ENCODE results near the gene TOP2A.
A peak's percentile ranks its signal among the peaks of the same experiment; 100 is the strongest.

The TOP2A gene

DNA sequence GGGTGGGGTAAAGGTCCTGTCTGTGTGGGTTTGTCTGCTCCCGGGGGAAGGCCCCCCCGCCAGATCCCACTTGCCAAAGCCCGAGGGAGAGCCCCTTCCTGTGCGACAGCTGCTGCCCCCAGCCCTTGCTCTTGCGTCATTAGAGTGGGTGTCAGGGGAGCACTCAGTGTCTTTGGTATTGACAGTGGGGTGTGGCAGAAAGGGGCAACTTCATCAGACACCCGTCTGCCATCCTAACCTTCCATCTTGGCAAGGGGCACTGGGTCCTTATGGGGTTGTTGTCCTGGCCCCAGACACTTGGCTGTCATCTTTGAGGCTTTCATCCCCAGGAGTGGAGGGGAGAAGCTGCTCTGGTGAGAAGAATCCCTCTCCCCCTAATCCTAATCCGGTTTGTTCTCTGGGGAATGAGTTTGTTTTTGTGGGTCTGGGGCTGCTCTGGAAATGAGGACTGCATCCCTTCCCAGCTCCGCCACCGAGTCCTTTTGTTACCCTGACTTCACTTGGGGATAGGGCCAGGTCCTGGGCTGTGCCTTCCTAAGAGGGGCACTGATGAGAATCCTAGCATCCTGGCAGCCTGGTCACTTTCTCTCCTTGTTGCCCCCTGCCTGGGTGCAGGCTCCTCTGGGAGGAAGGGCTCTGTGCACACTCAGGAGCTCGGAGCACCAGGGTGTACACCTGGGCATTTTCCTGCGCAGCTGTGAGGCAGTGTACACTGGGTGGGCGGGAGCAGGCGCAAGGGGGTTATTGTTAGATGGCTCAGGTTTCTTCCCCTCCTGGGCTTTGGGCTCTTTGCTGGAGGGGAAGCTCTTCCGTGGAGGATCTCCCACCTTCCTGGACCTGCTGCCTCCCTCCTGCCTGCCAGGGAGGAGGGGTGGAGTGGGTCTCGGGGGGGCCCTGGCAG lies 74.2 kb downstream of the TOP2A start:
- Histone ChIP-seq H4K20me1 (ENCODE audit: insufficient read depth, low read length) (peaks cover 11% of the 10 kb centered on the region), H3K4me1 (ENCODE audit: insufficient read depth, low read length) (peaks cover 3% of the 10 kb centered on the region; the same call in 1 of the 2 replicates)
- no peak for ATAC-seq (ENCODE audit: insufficient read depth, low read depth)

DNA sequence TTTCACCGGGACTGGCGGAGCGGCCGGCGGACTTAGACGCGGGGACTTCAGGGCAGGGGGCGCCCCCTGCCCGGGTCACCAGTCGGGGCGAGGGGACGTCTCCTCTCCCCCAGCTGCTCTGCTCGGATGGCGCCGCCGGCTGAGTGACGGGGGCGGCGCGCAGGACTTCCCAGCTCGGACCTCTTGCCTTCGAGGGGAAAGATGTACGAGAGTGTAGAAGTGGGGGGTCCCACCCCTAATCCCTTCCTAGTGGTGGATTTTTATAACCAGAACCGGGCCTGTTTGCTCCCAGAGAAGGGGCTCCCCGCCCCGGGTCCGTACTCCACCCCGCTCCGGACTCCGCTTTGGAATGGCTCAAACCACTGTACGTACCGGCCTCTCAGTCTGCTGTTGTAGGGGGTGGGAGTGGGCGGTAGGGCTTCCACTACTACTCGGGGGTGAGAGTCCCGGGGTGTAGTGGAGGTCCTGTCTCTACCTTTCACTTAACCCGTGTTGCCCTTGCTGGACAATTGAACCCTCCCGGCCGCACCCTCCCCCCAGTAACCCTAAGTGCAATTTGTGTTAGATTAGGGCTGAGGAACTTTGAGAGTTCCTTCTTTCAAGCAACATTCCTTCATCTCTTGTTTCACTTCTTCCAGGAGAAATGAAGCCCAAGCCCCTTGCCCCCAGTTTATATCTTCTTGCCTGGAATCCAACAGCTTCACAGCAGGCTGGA lies 75.0 kb downstream of the TOP2A start:
- Histone ChIP-seq H3K27ac (ENCODE audit: low read length) (no peak overlapping the region), H3K36me3 (ENCODE audit: insufficient read depth, low read length) (no peaks in the 10 kb centered on the region), H3K9me3 (ENCODE audit: insufficient read depth, low read length, severe bottlenecking) (no peaks in the 10 kb centered on the region), H3K4me3 (ENCODE audit: low read depth in 1 of 2, low read length in 2 of 2) (no peak overlapping the region), H4K20me1 (ENCODE audit: insufficient read depth, low read length) (peaks cover 11% of the 10 kb centered on the region), H3K79me2 (ENCODE audit: insufficient read depth, low read length) (no peaks in the 10 kb centered on the region), H3K27me3 (ENCODE audit: insufficient read depth, low read length, poor library complexity) (no peaks in the 10 kb centered on the region), H3K9ac (ENCODE audit: low read depth, low read length) (no peak overlapping the region), H3K4me2 (ENCODE audit: insufficient read depth, low read length) (no peak overlapping the region), H3K4me1 (ENCODE audit: insufficient read depth, low read length) (peaks cover 9% of the 10 kb centered on the region), H2AFZ (ENCODE audit: low read depth, low read length) (no peak overlapping the region)
- DNase-seq: no peak
- TF ChIP-seq, protein P1, sequence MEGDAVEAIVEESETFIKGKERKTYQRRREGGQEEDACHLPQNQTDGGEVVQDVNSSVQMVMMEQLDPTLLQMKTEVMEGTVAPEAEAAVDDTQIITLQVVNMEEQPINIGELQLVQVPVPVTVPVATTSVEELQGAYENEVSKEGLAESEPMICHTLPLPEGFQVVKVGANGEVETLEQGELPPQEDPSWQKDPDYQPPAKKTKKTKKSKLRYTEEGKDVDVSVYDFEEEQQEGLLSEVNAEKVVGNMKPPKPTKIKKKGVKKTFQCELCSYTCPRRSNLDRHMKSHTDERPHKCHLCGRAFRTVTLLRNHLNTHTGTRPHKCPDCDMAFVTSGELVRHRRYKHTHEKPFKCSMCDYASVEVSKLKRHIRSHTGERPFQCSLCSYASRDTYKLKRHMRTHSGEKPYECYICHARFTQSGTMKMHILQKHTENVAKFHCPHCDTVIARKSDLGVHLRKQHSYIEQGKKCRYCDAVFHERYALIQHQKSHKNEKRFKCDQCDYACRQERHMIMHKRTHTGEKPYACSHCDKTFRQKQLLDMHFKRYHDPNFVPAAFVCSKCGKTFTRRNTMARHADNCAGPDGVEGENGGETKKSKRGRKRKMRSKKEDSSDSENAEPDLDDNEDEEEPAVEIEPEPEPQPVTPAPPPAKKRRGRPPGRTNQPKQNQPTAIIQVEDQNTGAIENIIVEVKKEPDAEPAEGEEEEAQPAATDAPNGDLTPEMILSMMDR (IDR thresholded peaks at IDR 0.05; ENCODE audit: borderline replicate concordance, extremely low read depth, low read length, poor library complexity, severe bottlenecking): no peak
- TF ChIP-seq EZH2 (IDR thresholded peaks at IDR 0.05; ENCODE audit: borderline replicate concordance, low read depth, low read length, severe bottlenecking): no peak
- ATAC-seq (ENCODE audit: insufficient read depth, low read depth): no peak

More for the DNA sequence above, 74.2 kb downstream of the TOP2A start:
- Histone ChIP-seq H3K36me3 (ENCODE audit: insufficient read depth, low read length) (no peaks in the 10 kb centered on the region), H3K27me3 (ENCODE audit: insufficient read depth, low read length, poor library complexity) (no peaks in the 10 kb centered on the region), H3K9ac (ENCODE audit: low read depth, low read length) (no peak overlapping the region), H3K27ac (ENCODE audit: low read length) (no peak overlapping the region), H3K79me2 (ENCODE audit: insufficient read depth, low read length) (no peaks in the 10 kb centered on the region), H3K9me3 (ENCODE audit: insufficient read depth, low read length, severe bottlenecking) (no peaks in the 10 kb centered on the region), H3K4me2 (ENCODE audit: insufficient read depth, low read length) (no peak overlapping the region), H3K4me3 (ENCODE audit: low read depth in 1 of 2, low read length in 2 of 2) (no peak overlapping the region), H2AFZ (ENCODE audit: low read depth, low read length) (no peak overlapping the region)
- DNase-seq: no peak
- no peak for TF ChIP-seq EZH2 (IDR thresholded peaks at IDR 0.05; ENCODE audit: borderline replicate concordance, low read depth, low read length, severe bottlenecking)
- TF ChIP-seq, protein P1 (IDR thresholded peaks at IDR 0.05; ENCODE audit: borderline replicate concordance, extremely low read depth, low read length, poor library complexity, severe bottlenecking): no peak

DNA sequence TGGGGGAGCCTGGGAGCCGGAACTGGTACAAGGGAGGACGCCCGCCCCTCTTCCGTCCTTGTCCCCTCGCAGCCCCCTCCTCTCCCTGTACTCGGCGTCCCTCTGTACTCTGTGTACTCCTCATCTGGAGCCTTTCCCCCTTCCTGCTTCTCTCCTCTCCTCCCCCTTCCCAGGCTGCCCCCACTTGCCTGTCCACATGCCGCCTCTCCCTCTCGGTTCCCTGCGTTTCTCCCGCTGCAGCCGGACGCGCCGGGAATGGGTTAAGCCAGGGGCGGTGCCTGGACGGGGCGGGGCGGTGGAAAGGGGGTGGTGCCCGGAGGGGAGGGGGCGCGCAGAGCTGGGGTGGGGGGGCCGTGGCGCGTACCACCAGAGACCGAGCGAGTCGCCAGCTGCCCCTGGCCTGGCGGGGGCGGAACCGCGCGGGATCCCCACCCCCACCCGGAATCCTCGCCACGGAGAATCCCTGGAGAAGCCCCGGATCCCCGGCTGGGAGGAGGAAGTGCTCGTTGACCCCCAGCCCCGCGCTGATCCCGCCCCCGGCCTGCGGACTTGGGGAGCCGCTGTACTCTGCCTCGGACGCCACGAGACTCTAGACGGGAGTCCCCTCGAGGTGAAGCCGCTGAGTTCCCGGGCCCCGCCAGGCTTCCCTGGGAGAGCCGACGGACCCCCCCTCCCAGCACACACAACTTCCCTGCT lies 75.7 kb downstream of the TOP2A start:
- Histone ChIP-seq H3K4me2 (ENCODE audit: insufficient read depth, low read length) (peak overlapping the region; percentile 37), H4K20me1 (ENCODE audit: insufficient read depth, low read length) (peaks cover 11% of the 10 kb centered on the region), H3K4me1 (ENCODE audit: insufficient read depth, low read length) (peaks cover 10% of the 10 kb centered on the region), H3K27ac (ENCODE audit: low read length) (no peak overlapping the region), H3K9me3 (ENCODE audit: insufficient read depth, low read length, severe bottlenecking) (no peaks in the 10 kb centered on the region), H3K9ac (ENCODE audit: low read depth, low read length) (no peak overlapping the region; the same call in 1 of the 2 replicates), H3K27me3 (ENCODE audit: insufficient read depth, low read length, poor library complexity) (no peaks in the 10 kb centered on the region), H3K36me3 (ENCODE audit: insufficient read depth, low read length) (no peaks in the 10 kb centered on the region), H2AFZ (ENCODE audit: low read depth, low read length) (no peak overlapping the region), H3K79me2 (ENCODE audit: insufficient read depth, low read length) (no peaks in the 10 kb centered on the region), H3K4me3 (ENCODE audit: low read depth in 1 of 2, low read length in 2 of 2) (no peak overlapping the region)
- no peak for TF ChIP-seq EZH2 (IDR thresholded peaks at IDR 0.05; ENCODE audit: borderline replicate concordance, low read depth, low read length, severe bottlenecking)
- TF ChIP-seq, protein P1 (IDR thresholded peaks at IDR 0.05; ENCODE audit: borderline replicate concordance, extremely low read depth, low read length, poor library complexity, severe bottlenecking): no peak
- ATAC-seq (ENCODE audit: insufficient read depth, low read depth) (peak; percentile 18; the same call in 1 of the 3 replicates), DNase-seq (no peak)

Measured in DND-41 (cell line).